ENCODE data around the gene BIK.

The BIK gene

GRCh38 chr22:43147821-43148220, 37.3 kb downstream of the BIK start:
- Histone ChIP-seq H3K4me1 (ENCODE audit: insufficient read depth, low read length) (peaks cover 28% of the 10 kb centered on the region), H4K20me1 (ENCODE audit: insufficient read depth, low read length) (peaks cover 5% of the 10 kb centered on the region), H3K9ac (ENCODE audit: low read depth, low read length) (no peak overlapping the region), H3K9me3 (ENCODE audit: insufficient read depth, low read length, severe bottlenecking) (no peaks in the 10 kb centered on the region), H3K4me2 (ENCODE audit: insufficient read depth, low read length) (no peak overlapping the region), H2AFZ (ENCODE audit: low read depth, low read length) (no peak overlapping the region), H3K4me3 (ENCODE audit: low read depth in 1 of 2, low read length in 2 of 2) (no peak overlapping the region), H3K27ac (ENCODE audit: low read length) (no peak overlapping the region), H3K36me3 (ENCODE audit: insufficient read depth, low read length) (peaks cover 4% of the 10 kb centered on the region; the same call in 1 of the 2 replicates), H3K27me3 (ENCODE audit: insufficient read depth, low read length, poor library complexity) (peaks cover 25% of the 10 kb centered on the region), H3K79me2 (ENCODE audit: insufficient read depth, low read length) (peaks cover 4% of the 10 kb centered on the region)
- DNase-seq = no peak
- ATAC-seq (ENCODE audit: insufficient read depth, low read depth) = no peak
- TF ChIP-seq CTCF (IDR thresholded peaks at IDR 0.05; ENCODE audit: borderline replicate concordance, extremely low read depth, low read length, poor library complexity, severe bottlenecking) (no peak), EZH2 (IDR thresholded peaks at IDR 0.05; ENCODE audit: borderline replicate concordance, low read depth, low read length, severe bottlenecking) (no peak)

- Histone ChIP-seq H3K79me2 (ENCODE audit: insufficient read depth, low read length) (no peaks in the 10 kb centered on the region), H3K9ac (ENCODE audit: low read depth, low read length) (no peak overlapping the region), H4K20me1 (ENCODE audit: insufficient read depth, low read length) (peaks cover 5% of the 10 kb centered on the region), H3K36me3 (ENCODE audit: insufficient read depth, low read length) (no peaks in the 10 kb centered on the region), H3K4me1 (ENCODE audit: insufficient read depth, low read length) (peaks cover 25% of the 10 kb centered on the region), H3K9me3 (ENCODE audit: insufficient read depth, low read length, severe bottlenecking) (no peaks in the 10 kb centered on the region), H3K27me3 (ENCODE audit: insufficient read depth, low read length, poor library complexity) (peaks cover 27% of the 10 kb centered on the region), H2AFZ (ENCODE audit: low read depth, low read length) (no peak overlapping the region), H3K4me2 (ENCODE audit: insufficient read depth, low read length) (no peak overlapping the region), H3K27ac (ENCODE audit: low read length) (no peak overlapping the region), H3K4me3 (ENCODE audit: low read depth in 1 of 2, low read length in 2 of 2) (no peak overlapping the region)
- ATAC-seq (ENCODE audit: insufficient read depth, low read depth) = no peak
- TF ChIP-seq CTCF (IDR thresholded peaks at IDR 0.05; ENCODE audit: borderline replicate concordance, extremely low read depth, low read length, poor library complexity, severe bottlenecking) (no peak), EZH2 (IDR thresholded peaks at IDR 0.05; ENCODE audit: borderline replicate concordance, low read depth, low read length, severe bottlenecking) (no peak)
- DNase-seq = no peak
Measured at GRCh38 chr22:43148581-43148980, 38.0 kb downstream of the BIK start.

GRCh38 chr22:43150731-43151206, 40.2 kb downstream of the BIK start:
- H3K27ac ChIP-seq (ENCODE audit: low read length) = no peak overlapping the region
- no peak for ATAC-seq (ENCODE audit: insufficient read depth, low read depth)

More at GRCh38 chr22:43150731-43151206, 40.2 kb downstream of the BIK start:
- no peak overlapping the region for H2AFZ ChIP-seq (ENCODE audit: low read depth, low read length)
- TF ChIP-seq CTCF (IDR thresholded peaks at IDR 0.05; ENCODE audit: borderline replicate concordance, extremely low read depth, low read length, poor library complexity, severe bottlenecking) = no peak
- no peak for TF ChIP-seq EZH2 (IDR thresholded peaks at IDR 0.05; ENCODE audit: borderline replicate concordance, low read depth, low read length, severe bottlenecking)
- H3K4me2 ChIP-seq (ENCODE audit: insufficient read depth, low read length) = peak overlapping the region; percentile 59
- H3K4me3 ChIP-seq (ENCODE audit: low read depth in 1 of 2, low read length in 2 of 2) = peak overlapping the region in 1 of 2 experiments; percentile 48; a peak in 2 of 4 replicates
- H3K9me3 ChIP-seq (ENCODE audit: insufficient read depth, low read length, severe bottlenecking) = no peaks in the 10 kb centered on the region
- no peaks in the 10 kb centered on the region for H3K36me3 ChIP-seq (ENCODE audit: insufficient read depth, low read length)
- no peak for DNase-seq
- peaks cover 27% of the 10 kb centered on the region for H3K27me3 ChIP-seq (ENCODE audit: insufficient read depth, low read length, poor library complexity)
- peaks cover 19% of the 10 kb centered on the region for H3K4me1 ChIP-seq (ENCODE audit: insufficient read depth, low read length)
- H3K79me2 ChIP-seq (ENCODE audit: insufficient read depth, low read length) = no peaks in the 10 kb centered on the region
- peak overlapping the region; percentile 8; the same call in 1 of the 2 replicates for H3K9ac ChIP-seq (ENCODE audit: low read depth, low read length)
- peaks cover 5% of the 10 kb centered on the region for H4K20me1 ChIP-seq (ENCODE audit: insufficient read depth, low read length)

All from DND-41 (cell line).